Measurements from ENCODE around the gene RIPOR2.

Gene RIPOR2

DNA sequence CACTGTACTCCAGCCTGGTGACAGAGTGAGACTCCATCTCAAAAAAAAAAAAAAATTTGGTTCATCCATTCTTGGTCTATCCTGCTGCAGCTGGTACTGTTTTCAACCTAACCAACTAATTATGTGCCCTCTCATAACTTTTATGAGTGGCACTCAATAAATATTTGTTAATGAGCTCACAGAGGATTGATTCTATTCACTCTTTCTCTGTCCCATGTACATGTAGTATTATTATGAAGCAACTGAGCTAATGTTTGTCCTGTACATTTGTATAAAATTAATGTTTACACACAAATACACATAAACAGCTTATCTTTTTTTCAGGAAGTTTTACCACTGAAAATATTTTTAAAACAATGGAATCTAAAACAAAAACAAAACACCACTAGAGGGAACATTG, 10.1 kb downstream of the RIPOR2 start:
- H3K4me3 ChIP-seq (ENCODE audit: low read depth, low read length): no peak overlapping the region
- no peak for TF ChIP-seq CTCF (IDR thresholded peaks at IDR 0.05; ENCODE audit: low read depth, low read length)

GRCh38 chr6:24924580-24925356, 11.0 kb downstream of the RIPOR2 start:
- no peak for TF ChIP-seq CTCF (IDR thresholded peaks at IDR 0.05; ENCODE audit: low read depth, low read length)
- no peak overlapping the region for H3K4me3 ChIP-seq (ENCODE audit: low read depth, low read length)

DNA sequence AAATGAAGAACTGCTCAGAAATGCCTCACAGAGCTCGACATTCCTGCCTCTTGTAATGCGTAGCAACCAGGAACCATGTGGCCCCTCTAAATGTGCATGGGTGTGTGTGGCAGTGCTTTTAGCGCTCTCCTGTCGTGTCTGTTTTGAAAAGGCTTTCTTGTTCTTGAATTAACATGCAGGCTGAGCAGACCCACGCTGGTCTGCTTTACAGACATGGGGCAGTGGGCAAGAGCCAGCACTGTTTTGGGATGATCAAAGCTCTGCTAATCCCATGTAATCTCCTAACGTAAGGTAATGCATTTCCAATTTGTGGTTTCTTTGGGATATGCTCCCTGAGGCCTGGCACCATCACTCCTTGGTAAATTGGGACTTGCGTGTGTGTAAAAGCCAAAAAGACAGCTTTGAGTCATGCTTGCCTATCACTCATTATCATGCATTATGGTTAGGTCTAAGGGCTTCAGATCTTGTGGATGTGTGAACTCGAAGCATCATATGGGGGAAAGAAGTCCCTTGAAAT, 11.8 kb downstream of the RIPOR2 start:
- no peak for TF ChIP-seq CTCF (IDR thresholded peaks at IDR 0.05; ENCODE audit: low read depth, low read length)
- H3K4me3 ChIP-seq (ENCODE audit: low read depth, low read length): no peak overlapping the region

DNA sequence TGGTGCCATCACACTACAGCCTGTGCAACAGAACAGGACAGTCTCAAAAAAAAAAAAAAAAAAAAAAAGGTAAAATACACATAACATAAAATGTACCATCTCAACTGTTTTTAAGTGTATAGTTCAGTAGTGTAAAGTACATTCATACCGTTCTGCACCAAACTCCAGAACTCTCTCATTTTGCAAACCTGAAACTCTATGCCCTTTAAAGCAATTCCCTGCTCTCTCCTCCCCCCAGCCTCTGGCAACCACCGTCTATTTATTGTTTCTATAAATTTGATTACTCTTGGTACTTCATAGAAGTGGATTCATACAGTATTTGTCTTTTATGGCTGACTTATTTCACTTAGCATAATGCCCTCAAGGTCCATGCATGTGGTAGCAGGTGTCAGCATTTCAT, 12.9 kb downstream of the RIPOR2 start:
- no peak for TF ChIP-seq CTCF (IDR thresholded peaks at IDR 0.05; ENCODE audit: low read depth, low read length)

GRCh38 chr6:24922170-24922569, 13.6 kb downstream of the RIPOR2 start:
- no peak for TF ChIP-seq CTCF (IDR thresholded peaks at IDR 0.05; ENCODE audit: low read depth, low read length)
- no peak overlapping the region for H3K4me3 ChIP-seq (ENCODE audit: low read depth, low read length)

More for the DNA sequence above, 12.9 kb downstream of the RIPOR2 start:
- H3K4me3 ChIP-seq (ENCODE audit: low read depth, low read length): no peak overlapping the region

- no peak overlapping the region for H3K4me3 ChIP-seq (ENCODE audit: low read depth, low read length)
- TF ChIP-seq CTCF (IDR thresholded peaks at IDR 0.05; ENCODE audit: low read depth, low read length): no peak
Measured at GRCh38 chr6:24920136-24920535, 15.6 kb downstream of the RIPOR2 start.

DNA sequence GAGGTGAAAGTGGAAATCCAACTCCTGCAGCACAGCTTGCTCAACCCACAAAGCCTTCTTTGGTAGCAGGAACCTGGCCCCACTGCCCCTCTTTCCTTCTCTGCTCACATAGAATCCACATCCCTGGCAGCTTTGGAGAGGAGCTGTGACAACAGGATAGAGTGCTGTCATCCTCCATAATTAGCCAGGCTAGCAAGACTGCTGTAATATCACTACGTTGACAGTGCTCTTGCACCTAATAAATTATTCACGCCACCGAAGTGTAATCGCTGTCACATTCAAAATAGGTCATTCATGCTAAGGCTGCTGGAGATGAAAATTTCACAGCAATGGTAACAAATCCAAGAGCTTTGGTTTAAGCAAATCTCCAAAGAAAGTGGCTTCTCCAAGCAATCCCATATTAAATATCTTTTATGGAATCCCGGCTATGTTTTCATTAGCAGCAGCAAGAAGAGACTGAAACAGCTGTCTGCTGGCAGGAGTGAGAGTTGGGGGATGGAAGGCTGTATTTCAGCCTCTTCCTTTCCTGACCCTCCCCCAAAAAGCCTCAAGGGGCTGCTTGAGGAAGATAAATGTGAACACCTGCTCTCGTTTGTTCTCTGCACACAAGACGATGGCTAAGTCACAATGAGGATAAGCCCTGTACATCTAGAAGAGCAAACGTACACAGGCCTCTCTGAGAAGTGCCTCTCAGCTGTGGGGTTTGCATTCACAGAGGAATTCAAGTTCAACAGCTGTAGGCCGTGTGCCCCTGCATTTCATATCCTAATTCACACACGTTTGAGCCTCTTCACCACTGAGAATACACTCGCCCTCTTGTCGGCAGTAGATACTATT, 16.5 kb downstream of the RIPOR2 start:
- TF ChIP-seq CTCF (IDR thresholded peaks at IDR 0.05; ENCODE audit: low read depth, low read length): no peak
- H3K4me3 ChIP-seq (ENCODE audit: low read depth, low read length): no peak overlapping the region

Measured in WI38 (cell line).